Neural cell (in vitro differentiated cells): ENCODE data around the gene STEAP1B.

Source experiments
- CTCF ChIP-seq: fragments of 450-650 bp; IDR thresholded peaks from 2 replicates; pipeline ENCODE4 v1.5.1; 2014; ENCODE audit warnings: antibody characterized with exemption, mild to moderate bottlenecking, moderate library complexity; ENCODE audit not compliant: poor library complexity, severe bottlenecking
- EZH2 ChIP-seq: fragments of 200-600, 300-800 bp; shearing (Covaris generic), sonication (generic); IDR thresholded peaks from 2 replicates; pipeline ENCODE4 v1.6.1; 2014; ENCODE audit warnings: antibody characterized with exemption, low read length, borderline replicate concordance, mild to moderate bottlenecking; ENCODE audit not compliant: insufficient read depth, poor library complexity, severe bottlenecking
- POLR2AphosphoS5 ChIP-seq: IDR thresholded peaks from 2 replicates; pipeline ENCODE4 v1.6.1; 2012

GRCh38 chr7:22545529-22545928, 45.5 kb upstream of the STEAP1B start:
- no peak for TF ChIP-seq POLR2AphosphoS5
- no peak for TF ChIP-seq EZH2
- no peak for TF ChIP-seq CTCF
